Measurements from ENCODE around the gene RFX4. TPM values are rescaled to one million over a fixed set of nuclear protein-coding genes. Genes with fewer than 3 reads are reported as not detected.
A peak's percentile ranks its signal among the peaks of the same experiment; 100 is the strongest.

RFX4 gene
- total RNA-seq, 1 donor from 2014 or later: not detected

DNA sequence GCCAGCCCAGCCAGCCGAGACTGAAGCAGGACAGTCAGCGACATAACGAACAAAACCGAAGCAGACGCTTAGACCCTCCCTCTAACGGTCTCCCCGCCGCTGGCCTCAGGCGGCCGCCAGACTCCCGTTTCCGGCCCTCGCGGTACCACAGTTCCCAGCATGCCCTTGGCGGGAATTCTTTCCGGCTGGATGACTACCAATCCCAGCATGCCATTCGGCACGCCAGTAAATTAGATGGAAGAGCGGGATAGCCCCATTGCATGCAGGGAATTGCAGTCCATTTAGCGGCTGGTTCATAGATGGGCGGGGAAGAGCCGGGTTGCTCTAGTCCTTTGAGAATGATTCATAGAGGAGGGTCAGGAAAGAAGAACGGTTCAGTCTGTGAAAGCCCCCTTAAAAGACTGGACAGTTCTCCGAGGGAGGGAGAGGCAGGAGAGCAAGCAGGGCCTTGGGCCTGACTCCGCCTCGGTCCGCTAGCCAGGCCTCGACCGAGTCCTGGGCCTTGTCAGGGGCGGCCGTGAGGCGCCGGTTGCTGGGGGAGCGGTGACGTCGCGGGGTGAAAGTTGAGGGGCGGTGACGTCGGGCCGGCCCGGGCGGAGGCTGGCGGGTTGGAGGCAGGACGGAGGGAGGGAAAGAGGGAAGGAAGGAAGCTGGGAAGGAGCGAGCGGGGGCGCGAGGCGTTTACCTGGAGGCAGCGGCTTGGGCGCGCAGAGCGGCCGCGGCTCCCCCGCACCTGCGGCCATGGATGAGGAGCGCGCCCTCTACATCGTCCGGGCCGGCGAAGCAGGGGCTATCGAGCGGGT, 191.4 kb downstream of the RFX4 start, which contains the start of gene RIC8B:
RIC8B (plus strand) TSS at position 678 of the 803 bp plus-strand sequence; CDS start at position 742, 64 bp downstream.
- peaks cover 24% of the 10 kb centered on the region for H3K4me1 Mint-ChIP-seq (ENCODE audit: low read depth)
- H3K9me3 Mint-ChIP-seq (ENCODE audit: low read depth): no peaks in the 10 kb centered on the region
- peak within 1 kb of the TSS; percentile 100 for H3K27ac Mint-ChIP-seq
- TF ChIP-seq, protein P1, sequence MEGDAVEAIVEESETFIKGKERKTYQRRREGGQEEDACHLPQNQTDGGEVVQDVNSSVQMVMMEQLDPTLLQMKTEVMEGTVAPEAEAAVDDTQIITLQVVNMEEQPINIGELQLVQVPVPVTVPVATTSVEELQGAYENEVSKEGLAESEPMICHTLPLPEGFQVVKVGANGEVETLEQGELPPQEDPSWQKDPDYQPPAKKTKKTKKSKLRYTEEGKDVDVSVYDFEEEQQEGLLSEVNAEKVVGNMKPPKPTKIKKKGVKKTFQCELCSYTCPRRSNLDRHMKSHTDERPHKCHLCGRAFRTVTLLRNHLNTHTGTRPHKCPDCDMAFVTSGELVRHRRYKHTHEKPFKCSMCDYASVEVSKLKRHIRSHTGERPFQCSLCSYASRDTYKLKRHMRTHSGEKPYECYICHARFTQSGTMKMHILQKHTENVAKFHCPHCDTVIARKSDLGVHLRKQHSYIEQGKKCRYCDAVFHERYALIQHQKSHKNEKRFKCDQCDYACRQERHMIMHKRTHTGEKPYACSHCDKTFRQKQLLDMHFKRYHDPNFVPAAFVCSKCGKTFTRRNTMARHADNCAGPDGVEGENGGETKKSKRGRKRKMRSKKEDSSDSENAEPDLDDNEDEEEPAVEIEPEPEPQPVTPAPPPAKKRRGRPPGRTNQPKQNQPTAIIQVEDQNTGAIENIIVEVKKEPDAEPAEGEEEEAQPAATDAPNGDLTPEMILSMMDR (IDR thresholded peaks at IDR 0.05; ENCODE audit: unreplicated experiment): peak; percentile 21
- DNase-seq (ENCODE audit: low spot score, unreplicated experiment): peak; percentile 90
- peak within 1 kb of the TSS; percentile 89 for H3K4me3 Mint-ChIP-seq (ENCODE audit: low read depth)
- H3K27me3 Mint-ChIP-seq: no peaks in the 10 kb centered on the region
- peaks cover 2% of the 10 kb centered on the region for H3K36me3 Mint-ChIP-seq (ENCODE audit: insufficient read depth)

DNA sequence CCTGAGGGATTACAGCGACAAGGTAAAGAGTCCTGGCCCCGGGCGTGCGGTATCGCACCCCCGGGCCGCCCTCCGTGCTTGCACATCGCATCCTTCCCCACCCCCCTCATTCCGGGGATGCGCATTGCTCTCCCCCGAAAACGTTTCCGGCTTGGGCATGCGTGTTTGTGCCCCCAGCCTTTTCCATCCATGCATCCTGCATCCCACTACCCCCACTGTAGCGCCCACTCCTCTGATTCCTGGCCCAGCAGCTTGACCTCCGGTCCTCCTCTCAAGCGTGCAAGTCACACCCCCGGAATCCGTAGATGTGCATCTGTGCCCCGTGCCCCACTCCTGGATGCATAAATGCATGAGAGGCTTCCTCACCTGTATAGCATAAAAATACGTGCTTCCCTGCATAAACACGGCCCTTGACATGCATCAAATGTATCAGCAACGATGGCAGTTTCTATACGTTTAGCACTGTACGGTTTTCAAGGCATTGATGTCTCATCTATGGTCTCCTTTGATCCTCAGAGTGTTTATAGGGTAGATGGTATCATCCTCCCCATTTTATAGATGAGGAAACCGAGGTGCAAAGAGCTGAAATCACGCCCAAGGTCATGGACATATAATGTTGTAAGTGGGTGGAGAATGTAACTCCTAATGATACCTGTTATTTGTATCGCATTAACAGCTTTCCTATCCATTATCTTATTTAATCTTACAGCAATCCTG, 192.2 kb downstream of the RFX4 start:
- no peak for DNase-seq (ENCODE audit: low spot score, unreplicated experiment)
- peak overlapping the region; percentile 100 for H3K27ac Mint-ChIP-seq
- peaks cover 18% of the 10 kb centered on the region for H3K4me1 Mint-ChIP-seq (ENCODE audit: low read depth)
- H3K4me3 Mint-ChIP-seq (ENCODE audit: low read depth): peak overlapping the region; percentile 89
- no peaks in the 10 kb centered on the region for H3K9me3 Mint-ChIP-seq (ENCODE audit: low read depth)
- TF ChIP-seq, protein P1 (IDR thresholded peaks at IDR 0.05; ENCODE audit: unreplicated experiment): no peak
- H3K27me3 Mint-ChIP-seq: no peaks in the 10 kb centered on the region
- peaks cover 2% of the 10 kb centered on the region for H3K36me3 Mint-ChIP-seq (ENCODE audit: insufficient read depth)

DNA sequence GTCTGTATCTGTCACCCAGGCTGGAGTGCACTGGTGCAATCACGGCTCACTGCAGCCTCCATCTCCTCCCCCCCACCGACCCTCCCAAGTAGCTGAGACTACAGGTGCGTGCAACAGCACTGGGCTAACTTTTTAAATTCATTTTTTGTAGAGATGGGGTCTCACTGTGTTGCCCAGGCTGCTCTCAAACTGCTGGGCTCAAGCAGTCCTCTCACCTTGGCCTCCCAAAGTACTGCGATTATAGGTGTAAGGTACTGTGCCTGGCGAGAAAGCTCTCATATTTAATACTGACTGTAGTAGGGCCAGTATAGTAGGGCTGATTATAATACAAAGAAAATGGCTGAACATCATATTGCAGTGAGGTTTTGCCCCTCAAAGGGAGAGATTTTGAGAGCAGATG, 194.1 kb downstream of the RFX4 start:
- H3K4me1 Mint-ChIP-seq (ENCODE audit: low read depth): peaks cover 24% of the 10 kb centered on the region
- H3K36me3 Mint-ChIP-seq (ENCODE audit: insufficient read depth): peaks cover 2% of the 10 kb centered on the region
- no peak for DNase-seq (ENCODE audit: low spot score, unreplicated experiment)
- TF ChIP-seq, protein P1 (IDR thresholded peaks at IDR 0.05; ENCODE audit: unreplicated experiment): no peak
- H3K9me3 Mint-ChIP-seq (ENCODE audit: low read depth): no peaks in the 10 kb centered on the region
- H3K27ac Mint-ChIP-seq: no peak overlapping the region
- no peaks in the 10 kb centered on the region for H3K27me3 Mint-ChIP-seq
- H3K4me3 Mint-ChIP-seq (ENCODE audit: low read depth): no peak overlapping the region

DNA sequence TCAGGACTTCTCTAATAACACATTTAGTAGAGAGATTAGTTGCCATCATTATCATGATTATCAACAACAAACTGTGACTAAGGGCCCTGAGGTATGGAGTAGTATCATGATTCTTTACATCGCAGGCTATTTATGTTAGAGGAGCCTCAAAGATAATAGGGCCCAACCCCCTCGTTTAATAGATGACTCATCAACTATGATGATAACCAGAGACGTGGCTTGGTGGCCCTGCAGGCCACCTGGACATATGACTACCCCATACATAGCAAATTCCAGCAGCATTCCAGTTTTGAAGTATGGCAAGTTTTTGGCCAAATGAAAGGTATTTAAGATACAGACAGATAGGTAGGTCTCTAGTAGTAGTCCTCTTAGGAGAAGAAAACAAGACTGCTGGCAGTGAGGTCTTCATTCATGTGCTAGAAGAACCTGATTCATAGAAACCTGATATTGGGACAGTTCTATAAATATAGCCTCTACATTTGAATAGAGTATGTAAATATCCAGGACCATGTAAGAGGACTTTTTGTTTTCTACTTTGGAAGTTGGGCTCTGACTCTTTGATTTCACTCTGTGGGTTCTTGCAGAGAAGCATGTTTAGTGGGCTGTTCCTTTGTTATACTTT, 197.3 kb downstream of the RFX4 start:
- Mint-ChIP-seq H3K36me3 (ENCODE audit: insufficient read depth) (peaks cover 4% of the 10 kb centered on the region), H3K4me1 (ENCODE audit: low read depth) (peaks cover 17% of the 10 kb centered on the region), H3K9me3 (ENCODE audit: low read depth) (no peaks in the 10 kb centered on the region), H3K27me3 (no peaks in the 10 kb centered on the region), H3K27ac (peak overlapping the region; percentile 62), H3K4me3 (ENCODE audit: low read depth) (no peak overlapping the region)
- no peak for DNase-seq (ENCODE audit: low spot score, unreplicated experiment)
- TF ChIP-seq, protein P1 (IDR thresholded peaks at IDR 0.05; ENCODE audit: unreplicated experiment): no peak

DNA sequence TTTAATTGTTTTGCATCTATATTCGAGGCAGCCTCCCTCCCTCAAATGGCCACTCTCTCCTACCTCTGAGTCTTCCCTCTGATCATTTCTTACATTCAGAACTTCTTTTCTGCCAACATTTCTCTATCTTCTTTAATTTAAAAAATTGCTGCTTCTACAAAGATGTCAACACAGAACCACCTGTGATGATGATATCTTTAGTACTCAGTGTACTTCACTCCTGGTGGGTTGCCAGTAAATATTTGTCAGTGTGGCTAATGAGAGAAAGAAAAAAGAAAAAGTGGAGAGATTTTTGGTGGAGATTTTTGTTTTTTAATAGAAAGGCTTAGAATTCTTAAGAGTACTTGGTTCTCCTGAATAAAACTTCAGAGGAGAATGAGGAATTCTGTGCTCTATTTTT, 199.8 kb downstream of the RFX4 start:
- Mint-ChIP-seq H3K36me3 (ENCODE audit: insufficient read depth) (peaks cover 10% of the 10 kb centered on the region), H3K4me3 (ENCODE audit: low read depth) (no peak overlapping the region), H3K9me3 (ENCODE audit: low read depth) (no peaks in the 10 kb centered on the region), H3K27ac (no peak overlapping the region), H3K4me1 (ENCODE audit: low read depth) (peaks cover 10% of the 10 kb centered on the region), H3K27me3 (no peaks in the 10 kb centered on the region)
- no peak for DNase-seq (ENCODE audit: low spot score, unreplicated experiment)
- TF ChIP-seq, protein P1 (IDR thresholded peaks at IDR 0.05; ENCODE audit: unreplicated experiment): no peak

All from progenitor cell of endocrine pancreas (in vitro differentiated cells).